SU-DHL-6 (cell line): ENCODE measurements around the gene SGCA.

Experiments
- EZH2phosphoT487 ChIP-seq: fragments of 200-600 bp; sonication (generic), shearing (Covaris generic); conservative IDR thresholded peaks from 2 replicates; pipeline ENCODE4 v1.6.1; 2018; ENCODE audit warnings: mild to moderate bottlenecking, antibody characterized with exemption, low read length, moderate library complexity, mixed read lengths
- TF ChIP-seq, protein P1 (sequence below): fragments of 200-600 bp; sonication (generic); IDR thresholded peaks from one replicate; pipeline ENCODE4 v1.5.1; 2017; ENCODE audit warnings: antibody characterized with exemption, mild to moderate bottlenecking, low read length, moderate library complexity; ENCODE audit not compliant: insufficient read depth, poor library complexity, severe bottlenecking

DNA sequence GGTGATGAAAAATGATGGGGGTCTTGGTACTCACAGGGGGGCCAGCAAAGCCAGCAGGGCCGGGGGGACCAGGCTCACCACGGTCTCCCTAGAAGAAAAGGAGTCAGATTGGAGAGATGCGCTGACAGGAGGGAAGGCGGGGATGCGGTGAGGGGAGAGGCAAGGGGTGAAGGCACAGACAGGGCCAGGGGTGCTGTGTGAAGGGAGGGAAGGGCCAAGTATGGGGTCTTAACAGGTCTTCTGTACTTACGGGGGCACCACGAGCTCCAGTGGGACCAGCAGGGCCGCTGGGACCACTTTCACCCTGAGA, 24.4 kb downstream of the SGCA start:
- TF ChIP-seq, protein P1, sequence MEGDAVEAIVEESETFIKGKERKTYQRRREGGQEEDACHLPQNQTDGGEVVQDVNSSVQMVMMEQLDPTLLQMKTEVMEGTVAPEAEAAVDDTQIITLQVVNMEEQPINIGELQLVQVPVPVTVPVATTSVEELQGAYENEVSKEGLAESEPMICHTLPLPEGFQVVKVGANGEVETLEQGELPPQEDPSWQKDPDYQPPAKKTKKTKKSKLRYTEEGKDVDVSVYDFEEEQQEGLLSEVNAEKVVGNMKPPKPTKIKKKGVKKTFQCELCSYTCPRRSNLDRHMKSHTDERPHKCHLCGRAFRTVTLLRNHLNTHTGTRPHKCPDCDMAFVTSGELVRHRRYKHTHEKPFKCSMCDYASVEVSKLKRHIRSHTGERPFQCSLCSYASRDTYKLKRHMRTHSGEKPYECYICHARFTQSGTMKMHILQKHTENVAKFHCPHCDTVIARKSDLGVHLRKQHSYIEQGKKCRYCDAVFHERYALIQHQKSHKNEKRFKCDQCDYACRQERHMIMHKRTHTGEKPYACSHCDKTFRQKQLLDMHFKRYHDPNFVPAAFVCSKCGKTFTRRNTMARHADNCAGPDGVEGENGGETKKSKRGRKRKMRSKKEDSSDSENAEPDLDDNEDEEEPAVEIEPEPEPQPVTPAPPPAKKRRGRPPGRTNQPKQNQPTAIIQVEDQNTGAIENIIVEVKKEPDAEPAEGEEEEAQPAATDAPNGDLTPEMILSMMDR: no peak
- no peak for TF ChIP-seq EZH2phosphoT487
